GM12878 (cell line): ENCODE measurements around the gene TFRC. TPM values are rescaled to one million over a fixed set of nuclear protein-coding genes. Genes with fewer than 3 reads are reported as not detected.

Source experiments
- BHLHE40 ChIP-seq, 2 experiments: fragments of 450-650 bp in 1 of 2; IDR thresholded peaks; 2 replicates each; pipeline ENCODE4 v1.6.1; 2011 to 2017; ENCODE audit warnings: low read depth in 2 of 2, borderline replicate concordance in 1 of 2, improper control_type of control experiment in 1 of 2, low read length in 1 of 2, mild to moderate bottlenecking in 1 of 2
- CBFB ChIP-seq: IDR thresholded peaks from 2 replicates; pipeline ENCODE4 v1.6.1; 2016; ENCODE audit warnings: antibody characterized with exemption, low read depth
- E4F1 ChIP-seq: fragments of 450-650 bp; IDR thresholded peaks from 2 replicates; pipeline ENCODE4 v1.6.1; 2018; ENCODE audit warnings: borderline replicate concordance, mild to moderate bottlenecking; ENCODE audit not compliant: partially characterized antibody
- IKZF2 ChIP-seq, 2 experiments: fragments of 450-650 bp; IDR thresholded peaks; 2 replicates each; pipeline ENCODE4 v1.6.1; 2017; ENCODE audit warnings: mild to moderate bottlenecking in 2 of 2, moderate library complexity in 2 of 2
- IRF5 ChIP-seq: fragments of 450-650 bp; IDR thresholded peaks from 2 replicates; pipeline ENCODE4 v1.6.1; 2017; ENCODE audit warnings: borderline replicate concordance
- KAT2A ChIP-seq: conservative IDR thresholded peaks from 2 replicates; pipeline ENCODE4 v1.6.1; 2011; ENCODE audit warnings: low read depth, low read length; ENCODE audit not compliant: control insufficient read depth
- polyA plus RNA-seq, 11 experiments: library from polyadenylated mRNA; depleted of rRNA in 4 of 11; unstranded in 6 of 11; stranded (reverse) in 5 of 11; fragments of >200 nt; fragmentation: Nextera tagmentation in 4 of 11; fragmentation: Illumina TruSeq in 1 of 11; extraction: Ambion mirVana in 4 of 11; extraction: Trizol in 1 of 11; gene quantifications; 1 replicate in 1 of 11; 2 replicates in 10 of 11; pipeline versions ENCODE4 v1.2.1 to v1.2.3, GENCODE V29; 2011 to 2016; ENCODE audit warnings: inconsistent platforms in 2 of 11, missing spikeins in 2 of 11, low read depth in 1 of 11
- total RNA-seq, 4 experiments: library from RNA; depleted of rRNA in 3 of 4; stranded (reverse); fragments of >200 nt in 3 of 4; fragmentation: Illumina TruSeq in 1 of 4; extraction: Trizol in 1 of 4; gene quantifications; 2 replicates each; pipeline versions ENCODE4 v1.2.1 to v1.2.3, GENCODE V29; 2013 to 2021
- TF ChIP-seq, protein P1 (sequence below): IDR thresholded peaks from 2 replicates; pipeline ENCODE4 v1.6.1; 2011; ENCODE audit warnings: borderline replicate concordance, low read depth, mild to moderate bottlenecking, moderate library complexity, mixed read lengths, low read length; ENCODE audit not compliant: insufficient read depth; ENCODE audit errors: extremely low read length

TFRC gene
- total and polyA plus RNA-seq, 10 of the 15 experiments (the other 5 are each of a cell fraction or from before 2014, with no cell fraction given) = 123 to 526 (median 316) TPM

DNA sequence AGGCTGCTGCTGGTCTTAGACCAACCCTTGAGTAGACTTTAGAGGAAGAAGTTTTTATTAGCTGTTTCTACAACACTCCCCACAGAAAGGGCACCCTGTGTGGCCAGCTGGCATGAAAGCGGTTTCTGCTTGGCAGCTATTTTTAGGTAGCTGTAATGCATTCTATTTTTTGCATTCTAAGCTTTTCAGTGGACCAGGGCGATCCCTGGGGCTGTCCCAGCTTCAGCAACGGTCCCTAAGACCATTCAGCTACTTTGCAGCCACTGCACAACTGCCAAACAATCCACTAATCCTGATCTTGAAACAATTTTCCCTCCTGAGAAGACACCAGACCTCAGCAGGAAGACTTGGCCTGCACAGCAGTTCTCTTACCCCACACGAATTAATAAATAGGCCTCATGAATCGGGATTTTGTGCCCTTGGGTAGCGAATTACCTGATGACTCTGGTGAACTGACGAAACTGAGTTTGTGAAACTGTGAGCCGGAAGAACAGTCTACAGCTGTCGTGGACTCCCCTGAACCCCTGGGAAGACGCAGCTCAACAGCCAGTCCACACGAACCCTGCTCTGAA is 14.6 kb upstream of the TFRC start (continued):
- TF ChIP-seq KAT2A (no peak), E4F1 (no peak), IRF5 (no peak), IKZF2 (IDR thresholded peaks at IDR 0.05) (peak in 1 of 2 experiments; percentile 73; a peak in 3 of 4 replicates), CBFB (peak; percentile 40; the same call in 1 of the 2 replicates), BHLHE40 (IDR thresholded peaks at IDR 0.05; ENCODE audit: borderline replicate concordance in 1 of 2, low read depth in 2 of 2, low read length in 1 of 2) (peak in 1 of 2 experiments; percentile 53; a peak in 1 of 4 replicates)
- TF ChIP-seq, protein P1, sequence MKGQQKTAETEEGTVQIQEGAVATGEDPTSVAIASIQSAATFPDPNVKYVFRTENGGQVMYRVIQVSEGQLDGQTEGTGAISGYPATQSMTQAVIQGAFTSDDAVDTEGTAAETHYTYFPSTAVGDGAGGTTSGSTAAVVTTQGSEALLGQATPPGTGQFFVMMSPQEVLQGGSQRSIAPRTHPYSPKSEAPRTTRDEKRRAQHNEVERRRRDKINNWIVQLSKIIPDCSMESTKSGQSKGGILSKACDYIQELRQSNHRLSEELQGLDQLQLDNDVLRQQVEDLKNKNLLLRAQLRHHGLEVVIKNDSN = no peak
